NB4 (cell line): ENCODE data around the gene CREB5.

ENCODE experiments used
- MYC ChIP-seq: IDR thresholded peaks from 2 replicates; pipeline ENCODE4 v1.6.1; 2011; ENCODE audit warnings: low read depth, low read length
- TF ChIP-seq, protein P1 (sequence below): IDR thresholded peaks from one replicate; pipeline ENCODE4 v1.5.1; 2012; ENCODE audit warnings: low read depth, low read length
- TF ChIP-seq, protein P2 (sequence below): IDR thresholded peaks from 2 replicates; pipeline ENCODE4 v1.6.1; 2011; ENCODE audit warnings: low read depth, low read length

DNA sequence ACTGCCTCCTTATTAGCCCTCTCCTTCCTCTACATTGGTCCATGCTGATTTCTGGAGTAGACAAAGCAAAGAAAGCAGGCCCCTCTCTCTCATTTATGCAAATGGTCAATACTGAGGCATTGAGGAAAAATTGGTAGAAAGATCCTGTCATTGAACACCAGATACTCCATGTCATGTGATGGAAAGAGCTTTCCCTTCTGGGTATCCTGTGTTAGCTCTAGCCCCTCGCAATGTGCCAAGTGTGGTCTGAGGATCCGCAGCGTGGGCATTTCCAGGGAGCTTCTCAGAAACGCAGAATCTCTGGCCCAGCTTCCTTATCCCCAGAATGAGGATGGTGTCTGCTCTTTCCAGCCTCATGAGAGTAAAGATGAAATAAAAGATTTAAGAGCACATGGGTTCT is 159.1 kb downstream of the CREB5 start:
- TF ChIP-seq, protein P1, sequence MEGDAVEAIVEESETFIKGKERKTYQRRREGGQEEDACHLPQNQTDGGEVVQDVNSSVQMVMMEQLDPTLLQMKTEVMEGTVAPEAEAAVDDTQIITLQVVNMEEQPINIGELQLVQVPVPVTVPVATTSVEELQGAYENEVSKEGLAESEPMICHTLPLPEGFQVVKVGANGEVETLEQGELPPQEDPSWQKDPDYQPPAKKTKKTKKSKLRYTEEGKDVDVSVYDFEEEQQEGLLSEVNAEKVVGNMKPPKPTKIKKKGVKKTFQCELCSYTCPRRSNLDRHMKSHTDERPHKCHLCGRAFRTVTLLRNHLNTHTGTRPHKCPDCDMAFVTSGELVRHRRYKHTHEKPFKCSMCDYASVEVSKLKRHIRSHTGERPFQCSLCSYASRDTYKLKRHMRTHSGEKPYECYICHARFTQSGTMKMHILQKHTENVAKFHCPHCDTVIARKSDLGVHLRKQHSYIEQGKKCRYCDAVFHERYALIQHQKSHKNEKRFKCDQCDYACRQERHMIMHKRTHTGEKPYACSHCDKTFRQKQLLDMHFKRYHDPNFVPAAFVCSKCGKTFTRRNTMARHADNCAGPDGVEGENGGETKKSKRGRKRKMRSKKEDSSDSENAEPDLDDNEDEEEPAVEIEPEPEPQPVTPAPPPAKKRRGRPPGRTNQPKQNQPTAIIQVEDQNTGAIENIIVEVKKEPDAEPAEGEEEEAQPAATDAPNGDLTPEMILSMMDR: no peak
- TF ChIP-seq, protein P2, sequence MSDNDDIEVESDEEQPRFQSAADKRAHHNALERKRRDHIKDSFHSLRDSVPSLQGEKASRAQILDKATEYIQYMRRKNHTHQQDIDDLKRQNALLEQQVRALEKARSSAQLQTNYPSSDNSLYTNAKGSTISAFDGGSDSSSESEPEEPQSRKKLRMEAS: no peak
- no peak for TF ChIP-seq MYC
